ENCODE results near the gene BMPR1A. TPM values are rescaled to one million over a fixed set of nuclear protein-coding genes. Genes with fewer than 3 reads are reported as not detected.

Gene BMPR1A
- total and polyA plus RNA-seq, 9 of the 15 experiments (the other 6 are each of a cell fraction or from before 2014, with no cell fraction given): 1.6 to 17.5 (median 9.1) TPM

- Histone ChIP-seq H3K9me1 (ENCODE audit: control insufficient read depth, insufficient read depth, low read length) (no peaks in the 10 kb centered on the region), H3K79me2 (ENCODE audit: control insufficient read depth, insufficient read depth, low read length) (peaks cover 10% of the 10 kb centered on the region; the same call in 2 of the 3 replicates), H4K20me1 (replicated peaks; ENCODE audit: control insufficient read depth, insufficient read depth, low read length) (no peaks in the 10 kb centered on the region), H3K9ac (ENCODE audit: insufficient read depth in 1 of 2, low read depth in 2 of 2, low read length in 2 of 2) (no peak overlapping the region), H2AFZ (ENCODE audit: low read depth, low read length) (no peak overlapping the region), H3K4me2 (ENCODE audit: insufficient read depth, low read length) (no peak overlapping the region), H3K27me3 (ENCODE audit: control insufficient read depth in 2 of 2, insufficient read depth in 2 of 2, low read length in 2 of 2) (no peaks in the 10 kb centered on the region), H3K27ac (ENCODE audit: extremely low read depth, low read depth, low read length) (no peak overlapping the region), H3K4me3 (no peak overlapping the region), H3K9me3 (replicated peaks; ENCODE audit: control insufficient read depth, insufficient read depth, low read depth, low read length) (no peaks in the 10 kb centered on the region), H3K4me1 (replicated peaks in 1 of 2; ENCODE audit: control insufficient read depth in 2 of 2, insufficient read depth in 2 of 2, low read length in 2 of 2) (no peaks in the 10 kb centered on the region), H3K36me3 (ENCODE audit: control insufficient read depth, insufficient read depth, low read length) (no peaks in the 10 kb centered on the region)
- ATAC-seq (no peak), FAIRE-seq (no peak), DNase-seq (ENCODE audit: extremely low read depth in 1 of 4, low spot score in 3 of 4) (no peak)
- BruUV-seq (replicated peaks): no TSS peak
- intact Hi-C loops (cut with micrococcal nuclease): no loop called here
- WGBS (ENCODE audit: insufficient coverage, low coverage, missing lambda C conversion rate): 77% methylated on average over 2 of the region's 3 CpGs
- CTCF ChIA-PET (ENCODE audit: low intra/inter-chr PET ratio): no interaction called here
- in situ Hi-C loops (cut with MboI): no loop called here
- TF ChIP-seq FOXP1 (CRISPR knock-in tag; IDR thresholded peaks at IDR 0.05): no peak
- TF ChIP-seq SNIP1 (IDR thresholded peaks at IDR 0.05; ENCODE audit: low read depth): no peak
- no peak for TF ChIP-seq ZBTB33 (CRISPR knock-in tag; IDR thresholded peaks at IDR 0.05)
- TF ChIP-seq KLF10 (CRISPR knock-in tag; IDR thresholded peaks at IDR 0.05): no peak
- no peak for TF ChIP-seq ELK3 (CRISPR knock-in tag; IDR thresholded peaks at IDR 0.05)
- POLR2A ChIA-PET: no interaction called here
Measured at GRCh38 chr10:86804805-86805204, 48.4 kb downstream of the BMPR1A start.

Measured in K562 (cell line).